H9 (cell line): ENCODE measurements around the gene KLHDC9. TPM values are rescaled to one million over a fixed set of nuclear protein-coding genes. Genes with fewer than 3 reads are reported as not detected.
A peak's percentile ranks its signal among the peaks of the same experiment; 100 is the strongest.

Experiments used
- DNase-seq: peaks from one replicate; pipeline ENCODE4 v3.0.0-alpha.2; 2017
- H2AFZ ChIP-seq: one replicate; pipeline ENCODE4 v1.6.1; 2013; ENCODE audit warnings: mild to moderate bottlenecking, low read length, control low read depth, moderate library complexity
- H2AK5ac ChIP-seq: 2 replicates; pipeline ENCODE4 v1.6.1; 2013; ENCODE audit warnings: low read length, control low read depth, mixed read lengths; ENCODE audit not compliant: insufficient read length
- H2BK120ac ChIP-seq: one replicate; pipeline ENCODE4 v1.6.1; 2013; ENCODE audit warnings: low read depth, mild to moderate bottlenecking, low read length, control low read depth, inconsistent platforms; ENCODE audit not compliant: poor library complexity, severe bottlenecking
- H2BK12ac ChIP-seq: 2 replicates; pipeline ENCODE4 v1.6.1; 2013; ENCODE audit warnings: low read length, control low read depth, mixed read lengths, low read depth; ENCODE audit not compliant: insufficient read length
- H2BK15ac ChIP-seq: 2 replicates; pipeline ENCODE4 v1.6.1; 2013; ENCODE audit warnings: low read depth, low read length, control low read depth
- H2BK20ac ChIP-seq: one replicate; pipeline ENCODE4 v1.6.1; 2013; ENCODE audit warnings: low read depth, mild to moderate bottlenecking, low read length, control low read depth, inconsistent platforms; ENCODE audit not compliant: poor library complexity, severe bottlenecking
- H2BK5ac ChIP-seq: 2 replicates; pipeline ENCODE4 v1.6.1; 2013; ENCODE audit warnings: low read length, control low read depth, mixed read lengths; ENCODE audit not compliant: insufficient read length
- H3K14ac ChIP-seq: 2 replicates; pipeline ENCODE4 v1.6.1; 2013; ENCODE audit warnings: low read length, control low read depth; ENCODE audit not compliant: insufficient read depth
- H3K18ac ChIP-seq: 2 replicates; pipeline ENCODE4 v1.6.1; 2013; ENCODE audit warnings: low read depth, mild to moderate bottlenecking, mixed read lengths, low read length, control low read depth; ENCODE audit not compliant: insufficient read length
- H3K23ac ChIP-seq: 2 replicates; pipeline ENCODE4 v1.6.1; 2013; ENCODE audit warnings: low read length, control low read depth, mixed read lengths, low read depth; ENCODE audit not compliant: insufficient read length
- H3K23me2 ChIP-seq: 2 replicates; pipeline ENCODE4 v1.6.1; 2013; ENCODE audit warnings: low read depth, mild to moderate bottlenecking, mixed read lengths, low read length, control low read depth; ENCODE audit not compliant: insufficient read length, poor library complexity, severe bottlenecking
- H3K27ac ChIP-seq: 2 replicates; pipeline ENCODE4 v1.5.1; 2013; ENCODE audit warnings: low read length, control low read depth, mixed read lengths, low read depth; ENCODE audit not compliant: insufficient read length
- H3K27me3 ChIP-seq: 2 replicates; pipeline ENCODE4 v1.6.1; 2013; ENCODE audit warnings: low read length, control low read depth, inconsistent platforms; ENCODE audit not compliant: insufficient read depth
- H3K4ac ChIP-seq: 2 replicates; pipeline ENCODE4 v1.6.1; 2013; ENCODE audit warnings: low read depth, mild to moderate bottlenecking, control low read depth, inconsistent platforms, low read length, moderate library complexity
- H3K4me1 ChIP-seq: 2 replicates; pipeline ENCODE4 v1.6.1; 2013; ENCODE audit warnings: low read length, control low read depth, inconsistent platforms; ENCODE audit not compliant: insufficient read depth
- H3K4me2 ChIP-seq: 2 replicates; pipeline ENCODE4 v1.6.1; 2013; ENCODE audit warnings: low read length, control low read depth, mixed read lengths; ENCODE audit not compliant: insufficient read length, insufficient read depth
- H3K56ac ChIP-seq: 2 replicates; pipeline ENCODE4 v1.6.1; 2013; ENCODE audit warnings: low read depth, mild to moderate bottlenecking, mixed read lengths, low read length, control low read depth; ENCODE audit not compliant: insufficient read length
- H3K79me1 ChIP-seq: 2 replicates; pipeline ENCODE4 v1.6.1; 2013; ENCODE audit warnings: low read depth, mild to moderate bottlenecking, moderate library complexity, low read length, control low read depth, inconsistent platforms; ENCODE audit not compliant: insufficient read depth, poor library complexity, severe bottlenecking
- H3K79me2 ChIP-seq: 2 replicates; pipeline ENCODE4 v1.6.1; 2013; ENCODE audit warnings: low read length, control low read depth, inconsistent platforms; ENCODE audit not compliant: insufficient read depth
- H3K9ac ChIP-seq: 2 replicates; pipeline ENCODE4 v1.6.1; 2013; ENCODE audit warnings: low read length, control low read depth, mixed read lengths; ENCODE audit not compliant: insufficient read length; ENCODE audit errors: extremely low read depth
- H3K9me3 ChIP-seq: one replicate; pipeline ENCODE4 v1.6.1; 2013; ENCODE audit warnings: low read depth, low read length, inconsistent platforms; ENCODE audit not compliant: control insufficient read depth
- H3T11ph ChIP-seq: one replicate; pipeline ENCODE4 v1.6.1; 2013; ENCODE audit warnings: mild to moderate bottlenecking, low read length, control low read depth, inconsistent platforms
- H4K20me1 ChIP-seq: one replicate; pipeline ENCODE4 v1.6.1; 2013; ENCODE audit not compliant: control insufficient read depth, insufficient read length, insufficient read depth
- H4K5ac ChIP-seq: 2 replicates; pipeline ENCODE4 v1.6.1; 2013; ENCODE audit warnings: low read depth, mild to moderate bottlenecking, mixed read lengths, low read length, control low read depth; ENCODE audit not compliant: insufficient read length
- H4K8ac ChIP-seq: replicated peaks from 2 replicates; pipeline ENCODE4 v1.6.1; 2013; ENCODE audit warnings: low read length, control low read depth, mixed read lengths, low read depth; ENCODE audit not compliant: insufficient read length
- H4K91ac ChIP-seq: 2 replicates; pipeline ENCODE4 v1.6.1; 2013; ENCODE audit warnings: low read depth, mild to moderate bottlenecking, moderate library complexity, mixed read lengths, low read length, control low read depth; ENCODE audit not compliant: insufficient read length
- H3K27ac Mint-ChIP-seq, 3 experiments: 2 replicates in 2 of 3; 3 replicates in 1 of 3; pipeline ENCODE4 v1.8.0; 2020 to 2021; ENCODE audit warnings: mixed read lengths in 3 of 3, mild to moderate bottlenecking in 1 of 3, moderate library complexity in 1 of 3
- H3K27me3 Mint-ChIP-seq: 2 replicates; pipeline ENCODE4 v1.8.0; 2021; ENCODE audit warnings: low read depth, mild to moderate bottlenecking, moderate library complexity, mixed read lengths
- H3K36me3 Mint-ChIP-seq, 3 experiments: 2 replicates in 2 of 3; 3 replicates in 1 of 3; pipeline ENCODE4 v1.8.0; 2020 to 2021; ENCODE audit warnings: low read depth in 3 of 3, mixed read lengths in 3 of 3; ENCODE audit not compliant: insufficient read depth in 1 of 3
- H3K4me1 Mint-ChIP-seq, 2 experiments: 2 replicates each; pipeline ENCODE4 v1.8.0; 2020; ENCODE audit warnings: mixed read lengths in 2 of 2
- H3K4me3 Mint-ChIP-seq, 2 experiments: 2 replicates in 1 of 2; 3 replicates in 1 of 2; pipeline ENCODE4 v1.8.0; 2020 to 2021; ENCODE audit warnings: mild to moderate bottlenecking in 2 of 2, mixed read lengths in 2 of 2, moderate library complexity in 1 of 2
- H3K9me3 Mint-ChIP-seq, 2 experiments: 2 replicates in 1 of 2; 3 replicates in 1 of 2; pipeline ENCODE4 v1.8.0; 2020; ENCODE audit warnings: mild to moderate bottlenecking in 2 of 2, mixed read lengths in 2 of 2, moderate library complexity in 1 of 2
- CTCF ChIP-seq: fragments of 200-600 bp; sonication (generic); conservative IDR thresholded peaks from 3 replicates; pipeline ENCODE4 v1.8.0; 2021; ENCODE audit warnings: antibody characterized with exemption, mild to moderate bottlenecking
- WGBS: extraction: QIAGEN DNeasy Blood & Tissue Kit; methylation state at CpG from one replicate; pipeline ENCODE4 v1.1.7; 2013; ENCODE audit warnings: missing lambda C conversion rate, low lambda C conversion rate, mixed read lengths; ENCODE audit not compliant: insufficient read length; ENCODE audit errors: extremely low coverage; 5-methylcytosine and 5-hydroxymethylcytosine counted together
- total RNA-seq: library from RNA; stranded (reverse); gene quantifications from 2 replicates; pipeline ENCODE4 v1.2.1, GENCODE V29; 2021

KLHDC9 gene
- total RNA-seq, 1 experiment from 2014 or later: 6.6 TPM

DNA sequence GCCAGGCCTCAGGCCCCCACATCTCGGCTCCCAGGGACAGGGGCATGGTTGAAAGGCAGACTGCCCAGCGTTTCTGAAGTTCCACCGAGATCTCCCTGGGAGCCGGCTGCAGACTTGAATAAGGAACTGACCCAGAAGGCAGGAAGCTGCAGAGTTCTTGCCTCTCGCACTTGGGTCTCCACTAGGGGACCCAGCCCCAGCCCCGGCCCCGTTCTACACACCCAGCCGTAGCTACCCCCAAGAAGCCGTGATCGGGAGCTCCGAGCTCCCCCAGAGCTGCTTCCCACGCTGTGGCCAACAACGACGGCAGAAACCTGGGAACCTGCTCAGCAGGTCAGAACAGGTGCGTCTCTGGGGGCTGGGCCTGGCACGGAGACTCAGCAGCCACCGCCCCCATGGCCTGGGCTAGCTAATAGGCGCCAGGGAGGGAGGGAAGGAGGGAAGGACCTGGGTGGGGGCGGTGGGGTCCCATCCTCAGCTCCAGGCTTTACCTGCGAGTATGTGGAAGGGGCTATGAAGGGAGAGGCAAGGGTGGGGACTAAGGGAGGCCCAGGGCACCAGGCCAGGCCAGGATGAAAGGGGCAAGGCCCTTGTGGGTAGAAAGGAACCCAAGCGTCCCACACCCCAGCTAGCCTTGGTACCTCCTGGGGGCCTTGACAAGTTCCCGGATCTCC, 8.8 kb upstream of the KLHDC9 start, which contains the start of gene NECTIN4:
Gene NECTIN4 (minus strand): TSS at position 308 of the 674 bp plus-strand sequence. CDS start 262 bp downstream, at position 46.
- no peak within 1 kb of the TSS for H3K4me2 ChIP-seq
- no CpG with 5 or more reads among the region's 22 CpGs for WGBS
- peak; percentile 27; the same call in 2 of the 3 replicates for TF ChIP-seq CTCF
- H3K36me3 Mint-ChIP-seq: no peaks in the 10 kb centered on the region
- H4K8ac ChIP-seq: no peak within 1 kb of the TSS
- H2BK120ac ChIP-seq: no peak within 1 kb of the TSS
- no peak within 1 kb of the TSS for H4K91ac ChIP-seq
- H4K5ac ChIP-seq: no peak within 1 kb of the TSS
- H3K27me3 Mint-ChIP-seq: peaks cover 1% of the 10 kb centered on the region; the same call in 1 of the 2 replicates
- no peak within 1 kb of the TSS for H3K4ac ChIP-seq
- no peak within 1 kb of the TSS for H2BK15ac ChIP-seq
- no peaks in the 10 kb centered on the region for H3K9me3 ChIP-seq
- no peak within 1 kb of the TSS for H3K9ac ChIP-seq
- H3K27ac ChIP-seq: no peak within 1 kb of the TSS
- H3K14ac ChIP-seq: no peak within 1 kb of the TSS; the same call in 1 of the 2 replicates
- H3K4me1 ChIP-seq: no peaks in the 10 kb centered on the region
- no peak within 1 kb of the TSS for H2BK12ac ChIP-seq
- H3K79me2 ChIP-seq: no peaks in the 10 kb centered on the region
- no peak within 1 kb of the TSS for H3T11ph ChIP-seq
- no peak within 1 kb of the TSS for H2BK5ac ChIP-seq
- no peaks in the 10 kb centered on the region for H3K9me3 Mint-ChIP-seq
- no peaks in the 10 kb centered on the region for H3K23me2 ChIP-seq
- peak; percentile 53 for DNase-seq
- H2AFZ ChIP-seq: no peak within 1 kb of the TSS
- H4K20me1 ChIP-seq: no peaks in the 10 kb centered on the region
- H2AK5ac ChIP-seq: no peak within 1 kb of the TSS
- no peaks in the 10 kb centered on the region; the same call in 1 of the 2 replicates for H3K27me3 ChIP-seq
- H3K18ac ChIP-seq: no peak within 1 kb of the TSS
- H3K56ac ChIP-seq: no peak within 1 kb of the TSS
- H2BK20ac ChIP-seq: no peak within 1 kb of the TSS
- peaks cover 30 to 31% of the 10 kb centered on the region in 2 experiments for H3K4me1 Mint-ChIP-seq
- peak within 1 kb of the TSS in 1 of 3 experiments; percentile 62; a peak in 2 of 7 replicates for H3K27ac Mint-ChIP-seq
- H3K4me3 Mint-ChIP-seq: no peak within 1 kb of the TSS
- no peak within 1 kb of the TSS for H3K23ac ChIP-seq
- H3K79me1 ChIP-seq: no peaks in the 10 kb centered on the region
